Natural killer cell treated with Interleukin-12 subunit alpha and Interleukin-12 subunit beta and Interleukin-15 and Interleukin-18, amount 100 ng/mL, for 72 hours (primary cell): ENCODE data around the gene A3GALT2. TPM values are rescaled to one million over a fixed set of nuclear protein-coding genes. Genes with fewer than 3 reads are reported as not detected.

ENCODE experiments used
- ATAC-seq, 2 donors: fragments of 150-1000 bp; cut with Tn5 transposase in 1 of 2; sonication (Bioruptor Pico), chemical (Tn5 transposase) in 1 of 2; 2 replicates each; pipeline ENCODE4 v1.10.0; 2021
- DNase-seq: peaks from one replicate; pipeline ENCODE4 v3.0.0; 2022; ENCODE audit warnings: low spot score
- H3K27ac Mint-ChIP-seq, 2 donors: 1 replicate in 1 of 2; 2 replicates in 1 of 2; pipeline ENCODE4 v1.8.0; 2022; ENCODE audit warnings: mixed read lengths in 2 of 2, mild to moderate bottlenecking in 1 of 2, moderate library complexity in 1 of 2
- H3K27me3 Mint-ChIP-seq, 2 donors: 1 replicate in 1 of 2; 2 replicates in 1 of 2; pipeline ENCODE4 v1.8.0; 2022; ENCODE audit warnings: mixed read lengths in 2 of 2
- H3K36me3 Mint-ChIP-seq: one replicate; pipeline ENCODE4 v1.8.0; 2022; ENCODE audit warnings: mixed read lengths
- H3K4me1 Mint-ChIP-seq, 2 donors: 1 replicate in 1 of 2; 2 replicates in 1 of 2; pipeline ENCODE4 v1.8.0; 2022; ENCODE audit warnings: low read depth in 2 of 2, mixed read lengths in 2 of 2, mild to moderate bottlenecking in 1 of 2
- H3K4me3 Mint-ChIP-seq: one replicate; pipeline ENCODE4 v1.8.0; 2022; ENCODE audit warnings: mixed read lengths
- H3K9me3 Mint-ChIP-seq: 2 replicates; pipeline ENCODE4 v1.8.0; 2022; ENCODE audit warnings: mixed read lengths
- total RNA-seq, 2 donors: library from RNA; stranded (reverse); gene quantifications; one replicate each; pipeline ENCODE4 v1.2.3, GENCODE V29; 2022

The A3GALT2 gene
- total RNA-seq, 2 donors from 2014 or later: not detected

DNA sequence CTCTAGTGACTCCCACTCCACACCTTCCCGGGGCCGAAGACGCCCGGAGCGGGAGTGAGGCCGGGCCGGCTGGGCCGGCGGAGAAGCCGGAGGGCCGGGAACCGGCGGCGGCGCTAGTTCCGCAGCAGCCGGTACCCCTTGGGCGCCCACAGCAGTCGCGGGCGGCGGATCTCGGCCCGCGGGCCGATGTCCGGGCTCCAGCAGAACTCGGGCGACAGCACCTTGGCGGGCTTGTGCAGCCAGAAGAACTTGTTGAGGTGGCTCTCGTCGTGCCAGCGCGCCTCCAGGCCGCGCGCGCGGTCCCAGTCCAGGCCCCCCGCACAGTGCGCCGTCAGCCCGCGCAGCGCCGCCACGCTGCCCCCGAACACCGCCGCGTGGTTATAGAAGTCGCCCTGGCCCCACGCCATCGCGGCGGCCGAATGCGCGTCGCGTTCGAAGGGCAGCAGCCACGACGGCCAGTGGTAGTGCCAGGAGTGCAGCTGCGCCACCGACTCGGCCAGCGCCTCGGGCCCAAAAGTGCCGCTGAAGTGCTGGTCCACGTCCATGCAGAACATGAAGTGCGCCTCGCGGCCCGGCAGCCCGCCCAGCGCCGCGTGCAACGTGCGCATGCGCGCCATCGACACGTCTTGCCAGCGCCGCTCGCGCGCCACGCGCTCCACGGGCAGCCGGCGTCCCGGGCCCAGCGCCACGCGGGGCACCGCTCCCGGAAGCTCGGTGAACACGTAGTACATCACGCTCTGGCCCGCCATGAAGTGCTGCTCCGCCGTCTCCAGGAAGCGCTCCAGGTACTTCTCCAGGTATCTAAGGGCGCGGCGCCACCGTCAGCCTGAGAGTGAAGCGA is 14.0 kb downstream of the A3GALT2 start:
- Mint-ChIP-seq H3K27me3 (peaks cover 0 to 3% of the 10 kb centered on the region in 2 donors), H3K4me1 (peaks cover 4 to 7% of the 10 kb centered on the region in 2 donors)

GRCh38 chr1:33305816-33306652 is 14.9 kb downstream of the A3GALT2 start:
- no peak overlapping the region for H3K4me3 Mint-ChIP-seq
- no peak overlapping the region for H3K27ac Mint-ChIP-seq
- no peaks in the 10 kb centered on the region for H3K9me3 Mint-ChIP-seq
- ATAC-seq (no peak), DNase-seq (no peak)
- H3K27me3 Mint-ChIP-seq: peaks cover 0 to 3% of the 10 kb centered on the region in 2 donors
- H3K4me1 Mint-ChIP-seq: peaks cover 4 to 7% of the 10 kb centered on the region in 2 donors
- H3K36me3 Mint-ChIP-seq: no peaks in the 10 kb centered on the region

More for the DNA sequence above, 14.0 kb downstream of the A3GALT2 start:
- Mint-ChIP-seq H3K27ac (no peak overlapping the region), H3K9me3 (no peaks in the 10 kb centered on the region), H3K36me3 (no peaks in the 10 kb centered on the region), H3K4me3 (no peak overlapping the region)
- peak in 1 of 2 donors; percentile 43 for ATAC-seq
- no peak for DNase-seq

GRCh38 chr1:33305016-33305415 is 15.9 kb downstream of the A3GALT2 start:
- Mint-ChIP-seq H3K4me1 (peaks cover 4 to 7% of the 10 kb centered on the region in 2 donors), H3K9me3 (no peaks in the 10 kb centered on the region), H3K27me3 (peaks cover 0 to 3% of the 10 kb centered on the region in 2 donors), H3K36me3 (no peaks in the 10 kb centered on the region), H3K27ac (no peak overlapping the region), H3K4me3 (no peak overlapping the region)
- ATAC-seq (no peak), DNase-seq (no peak)

DNA sequence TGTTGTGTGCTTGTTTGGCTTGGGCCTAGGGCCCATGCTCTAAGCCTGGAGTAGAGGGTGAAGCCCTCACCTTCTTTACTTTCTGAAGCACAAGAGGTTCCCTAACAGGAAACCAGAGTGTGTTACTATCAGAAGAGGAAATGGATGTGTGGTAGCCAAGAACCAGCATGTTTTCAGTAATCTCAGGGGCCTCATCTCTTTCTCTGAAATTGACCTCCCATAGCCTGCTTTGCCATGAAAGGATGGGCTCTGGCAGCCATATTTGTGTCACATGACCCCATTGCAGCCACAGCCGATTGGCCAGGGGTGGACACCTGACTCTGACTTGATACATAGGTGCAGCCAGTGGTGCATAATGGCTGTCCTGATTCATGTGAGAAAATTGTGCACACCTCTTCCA is 18.6 kb downstream of the A3GALT2 start:
- Mint-ChIP-seq H3K9me3 (no peaks in the 10 kb centered on the region), H3K27ac (no peak overlapping the region), H3K36me3 (no peaks in the 10 kb centered on the region), H3K4me1 (peaks cover 11 to 17% of the 10 kb centered on the region in 2 donors), H3K27me3 (peaks cover 0 to 3% of the 10 kb centered on the region in 2 donors), H3K4me3 (no peak overlapping the region)
- ATAC-seq (peak in 1 of 2 donors; percentile 45), DNase-seq (no peak)

- Mint-ChIP-seq H3K27ac (no peak overlapping the region), H3K4me1 (peaks cover 11 to 17% of the 10 kb centered on the region in 2 donors), H3K9me3 (no peaks in the 10 kb centered on the region), H3K36me3 (no peaks in the 10 kb centered on the region), H3K4me3 (no peak overlapping the region), H3K27me3 (peaks cover 0 to 3% of the 10 kb centered on the region in 2 donors)
- DNase-seq (no peak), ATAC-seq (no peak)
Measured at GRCh38 chr1:33301273-33301984, 19.5 kb downstream of the A3GALT2 start.

GRCh38 chr1:33300673-33301072 is 20.2 kb downstream of the A3GALT2 start:
- ATAC-seq (no peak), DNase-seq (no peak)
- no peak overlapping the region for H3K4me3 Mint-ChIP-seq
- H3K27me3 Mint-ChIP-seq: no peaks in the 10 kb centered on the region
- no peaks in the 10 kb centered on the region for H3K9me3 Mint-ChIP-seq
- peaks cover 11 to 17% of the 10 kb centered on the region in 2 donors for H3K4me1 Mint-ChIP-seq
- no peak overlapping the region for H3K27ac Mint-ChIP-seq
- no peaks in the 10 kb centered on the region for H3K36me3 Mint-ChIP-seq

DNA sequence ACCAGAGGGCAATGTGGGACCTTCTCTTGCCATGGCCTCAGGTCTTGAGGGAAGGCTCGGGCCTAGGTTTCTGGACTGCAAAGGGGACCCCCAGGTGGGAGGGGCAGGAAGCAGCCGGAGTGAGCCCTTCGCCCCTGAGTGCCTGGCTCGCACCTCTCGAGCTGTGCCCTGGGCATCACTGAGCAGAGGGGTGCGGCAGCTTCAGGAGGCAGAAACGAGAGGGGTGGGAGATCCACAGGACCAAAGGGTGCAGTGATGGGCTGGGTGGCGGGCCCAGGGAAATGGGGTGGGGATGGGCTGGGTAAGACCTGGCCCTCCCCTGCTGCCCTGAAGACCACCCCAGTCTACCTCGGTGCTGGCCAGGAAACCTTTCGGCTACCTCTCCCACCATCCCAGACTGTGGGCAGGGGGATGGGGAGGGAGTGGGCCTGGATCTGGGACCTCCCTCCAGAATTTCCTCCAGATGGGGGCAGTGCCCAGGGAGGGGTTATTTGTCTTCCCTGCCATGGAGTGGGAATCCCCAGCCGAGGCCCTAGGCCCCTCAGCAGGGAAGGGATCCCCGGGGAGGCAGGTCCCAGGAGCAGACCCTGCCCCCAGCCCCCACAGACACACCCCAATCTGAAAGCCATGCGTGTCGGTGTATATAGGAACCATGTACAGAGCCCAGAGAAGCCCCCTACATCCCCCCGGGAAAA is 21.3 kb downstream of the A3GALT2 start:
- Mint-ChIP-seq H3K27ac (no peak overlapping the region), H3K9me3 (no peaks in the 10 kb centered on the region), H3K4me3 (no peak overlapping the region), H3K36me3 (no peaks in the 10 kb centered on the region), H3K4me1 (peaks cover 11 to 17% of the 10 kb centered on the region in 2 donors), H3K27me3 (no peaks in the 10 kb centered on the region)
- no peak for ATAC-seq
- no peak for DNase-seq

DNA sequence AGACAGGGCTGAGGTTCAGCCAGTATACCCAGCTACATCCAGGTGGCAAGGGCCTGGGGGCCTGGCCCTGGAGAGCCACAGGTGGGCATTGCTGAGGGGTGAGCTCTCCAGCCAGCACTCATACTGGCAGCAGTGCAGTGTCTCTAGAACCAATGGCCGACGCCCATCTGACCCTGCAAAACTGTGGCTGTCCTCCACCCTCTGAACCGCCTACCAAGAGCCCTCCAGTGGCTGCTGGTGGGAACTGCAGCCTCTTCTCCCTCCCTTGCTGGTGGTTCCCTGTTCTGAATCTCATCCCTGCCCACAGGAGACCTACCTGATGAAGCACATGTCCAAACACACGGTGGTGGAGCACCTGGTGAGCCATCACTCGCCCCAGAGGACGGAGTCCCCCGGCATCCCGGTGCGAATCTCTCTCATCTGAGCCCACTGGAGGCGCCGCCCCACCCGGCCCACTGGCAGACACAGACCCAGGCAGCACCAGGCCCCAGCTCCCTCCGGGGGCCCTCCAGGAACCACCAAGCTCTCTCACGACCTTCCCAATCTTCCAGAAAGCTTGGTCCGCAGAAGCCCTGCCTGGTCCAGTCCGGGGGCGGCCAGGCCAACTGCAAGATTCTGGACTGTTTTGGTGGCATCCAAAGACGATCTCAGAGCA is 22.1 kb downstream of the A3GALT2 start:
- no peak overlapping the region for H3K27ac Mint-ChIP-seq
- H3K27me3 Mint-ChIP-seq: no peaks in the 10 kb centered on the region
- no peak for DNase-seq
- H3K4me3 Mint-ChIP-seq: no peak overlapping the region
- ATAC-seq: peak; percentile 61 to 71
- H3K36me3 Mint-ChIP-seq: no peaks in the 10 kb centered on the region
- peaks cover 15 to 17% of the 10 kb centered on the region in 2 donors for H3K4me1 Mint-ChIP-seq
- H3K9me3 Mint-ChIP-seq: no peaks in the 10 kb centered on the region

DNA sequence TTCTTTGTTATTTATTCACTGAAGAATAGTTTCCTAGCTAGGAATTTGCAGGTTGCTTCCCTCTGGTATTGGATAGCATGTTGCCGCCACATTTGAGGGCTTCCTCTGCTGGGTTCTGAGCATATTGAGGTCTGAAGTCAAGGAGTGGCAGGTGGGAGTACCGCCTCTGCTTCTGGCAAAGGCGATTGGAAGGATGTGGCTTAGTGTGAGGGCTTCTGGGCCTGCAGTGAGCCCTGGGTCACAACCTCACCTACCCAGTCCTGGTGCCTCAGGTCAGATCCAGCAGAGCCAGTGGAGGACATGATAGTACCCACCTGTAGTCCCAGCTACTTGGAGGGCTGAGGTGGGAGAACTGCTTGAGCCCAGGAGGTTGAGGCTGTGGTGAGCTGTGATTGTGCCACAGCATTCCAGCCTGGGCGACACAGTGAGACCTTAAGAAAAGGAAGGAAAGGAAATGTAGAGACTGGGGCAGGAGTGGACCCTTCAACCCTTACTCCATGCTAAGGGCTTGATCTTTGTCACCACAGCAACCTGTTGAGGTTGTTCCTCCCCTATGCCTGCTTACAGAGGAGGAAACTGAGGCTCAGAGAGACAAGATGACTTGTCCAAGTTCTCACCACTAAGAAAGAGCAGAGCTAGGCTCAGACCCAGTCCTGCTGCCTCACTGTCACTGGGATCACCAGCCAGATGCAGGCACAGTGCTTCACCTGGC is 22.8 kb downstream of the A3GALT2 start:
- H3K27ac Mint-ChIP-seq: no peak overlapping the region
- H3K9me3 Mint-ChIP-seq: no peaks in the 10 kb centered on the region
- peaks cover 15 to 17% of the 10 kb centered on the region in 2 donors for H3K4me1 Mint-ChIP-seq
- no peak overlapping the region for H3K4me3 Mint-ChIP-seq
- ATAC-seq (no peak), DNase-seq (no peak)
- no peaks in the 10 kb centered on the region for H3K27me3 Mint-ChIP-seq
- no peaks in the 10 kb centered on the region for H3K36me3 Mint-ChIP-seq

- Mint-ChIP-seq H3K4me3 (no peak overlapping the region), H3K36me3 (no peaks in the 10 kb centered on the region), H3K27ac (no peak overlapping the region), H3K27me3 (no peaks in the 10 kb centered on the region), H3K9me3 (no peaks in the 10 kb centered on the region), H3K4me1 (peaks cover 11% of the 10 kb centered on the region in 2 donors)
- ATAC-seq (no peak), DNase-seq (no peak)
Measured at GRCh38 chr1:33296824-33297223, 24.1 kb downstream of the A3GALT2 start.

DNA sequence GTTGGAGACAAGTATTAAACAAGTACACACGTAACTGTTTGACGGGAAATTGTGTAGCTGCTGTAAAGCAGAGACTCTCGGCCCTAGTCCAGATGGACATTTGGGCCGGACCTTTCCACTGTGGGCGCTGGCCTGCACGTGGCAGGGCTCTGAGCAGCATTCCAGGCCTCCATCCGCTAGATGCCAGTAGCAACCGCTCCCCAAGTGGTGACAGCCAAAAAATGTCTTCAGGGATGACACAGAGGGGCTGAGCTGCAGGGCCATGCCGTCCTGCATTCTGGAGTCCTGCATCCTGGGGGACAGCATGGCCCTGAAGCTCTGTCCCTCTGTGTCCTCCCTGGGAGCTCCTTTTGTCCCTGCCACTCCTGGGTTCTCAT is 24.8 kb downstream of the A3GALT2 start:
- Mint-ChIP-seq H3K27ac (no peak overlapping the region), H3K9me3 (no peaks in the 10 kb centered on the region), H3K36me3 (no peaks in the 10 kb centered on the region), H3K4me3 (no peak overlapping the region), H3K27me3 (no peaks in the 10 kb centered on the region), H3K4me1 (peaks cover 11% of the 10 kb centered on the region in 2 donors)
- DNase-seq (no peak), ATAC-seq (no peak)

- peak; percentile 82 to 90 for ATAC-seq
- Mint-ChIP-seq H3K27me3 (no peaks in the 10 kb centered on the region), H3K9me3 (no peaks in the 10 kb centered on the region), H3K4me3 (no peak overlapping the region), H3K36me3 (no peaks in the 10 kb centered on the region), H3K4me1 (peaks cover 11% of the 10 kb centered on the region in 2 donors), H3K27ac (no peak overlapping the region)
- DNase-seq: peak; percentile 85
Measured at GRCh38 chr1:33295450-33296081, 25.3 kb downstream of the A3GALT2 start.
